GM21360 (cell line): ENCODE results near the gene GHITM.
"Not testable (repeated sequence)": the region's sequence is repeated elsewhere in the genome, so short reads cannot be mapped to it uniquely, and the experiment has no call there.

Experiments used
- ATAC-seq: cut with Tn5 transposase; IDR thresholded peaks from one replicate; pipeline ENCODE4 v1.9.1; 2021; ENCODE audit warnings: mild to moderate bottlenecking, moderate library complexity; ENCODE audit not compliant: unreplicated experiment

Gene GHITM, protein sequence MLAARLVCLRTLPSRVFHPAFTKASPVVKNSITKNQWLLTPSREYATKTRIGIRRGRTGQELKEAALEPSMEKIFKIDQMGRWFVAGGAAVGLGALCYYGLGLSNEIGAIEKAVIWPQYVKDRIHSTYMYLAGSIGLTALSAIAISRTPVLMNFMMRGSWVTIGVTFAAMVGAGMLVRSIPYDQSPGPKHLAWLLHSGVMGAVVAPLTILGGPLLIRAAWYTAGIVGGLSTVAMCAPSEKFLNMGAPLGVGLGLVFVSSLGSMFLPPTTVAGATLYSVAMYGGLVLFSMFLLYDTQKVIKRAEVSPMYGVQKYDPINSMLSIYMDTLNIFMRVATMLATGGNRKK

GRCh38 chr10:84139126-84140035 lies at the start of gene GHITM:
TSS of gene GHITM (plus strand) at chr10:84139509. CDS start at chr10:84141501, 1,992 bp downstream.
- ATAC-seq = peak; percentile 99

DNA sequence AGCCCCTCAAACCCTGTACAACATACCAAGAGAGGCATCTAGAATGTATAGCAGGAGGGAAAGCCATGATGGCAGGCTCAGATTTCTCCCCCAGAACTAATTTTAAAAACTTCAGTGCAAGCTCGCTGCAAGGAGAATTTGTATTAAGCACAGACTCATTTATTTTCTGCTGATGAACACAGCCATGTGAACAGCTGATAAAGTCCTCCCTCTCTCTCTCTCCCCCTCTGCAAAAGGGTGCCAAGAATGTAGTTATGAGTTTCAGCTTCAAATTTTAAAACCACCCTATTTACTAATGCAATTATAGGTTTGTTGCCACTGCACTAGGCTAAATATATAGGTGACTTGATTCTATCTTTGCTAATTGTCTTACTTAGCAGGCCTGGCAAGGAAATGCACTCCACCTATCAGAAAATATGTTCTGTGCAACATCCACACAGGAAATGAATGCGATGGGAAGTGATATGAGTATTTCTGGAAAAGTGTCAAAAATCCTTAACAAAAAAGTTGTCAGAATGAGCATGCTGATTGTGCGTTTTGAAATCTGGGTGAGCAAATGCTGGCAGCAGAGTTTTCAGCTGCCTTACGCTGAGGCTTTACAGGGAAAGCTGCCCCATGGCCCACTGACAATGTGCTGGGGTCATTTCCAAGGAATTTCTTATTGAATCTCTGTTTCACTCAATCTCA lies 43.4 kb upstream of the GHITM start:
- no peak for ATAC-seq

DNA sequence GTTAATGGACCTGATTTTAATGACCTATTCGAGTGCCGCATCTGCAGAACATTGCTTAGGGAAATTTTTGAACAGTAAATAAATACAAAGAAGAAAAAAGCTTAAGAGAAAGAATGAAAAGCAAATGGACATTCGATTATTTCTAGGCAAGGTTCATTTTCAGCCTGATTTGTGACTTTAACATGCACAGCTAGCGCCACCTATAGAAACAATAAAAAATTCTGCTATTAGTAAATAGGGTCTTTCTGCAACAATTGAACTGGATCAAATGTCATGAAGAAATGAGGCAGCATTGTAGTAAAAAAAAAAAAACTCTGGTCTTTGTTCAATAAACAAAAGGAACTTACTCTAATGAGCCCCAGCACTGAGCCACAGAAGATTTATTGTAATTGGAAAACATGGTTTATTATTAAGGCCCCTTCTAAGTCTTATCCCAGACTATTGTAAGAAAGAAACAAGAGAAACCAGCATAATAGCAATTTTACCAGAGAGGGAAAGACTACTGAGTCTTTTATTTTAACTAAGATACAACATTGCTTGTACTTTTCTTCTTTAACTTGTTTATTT lies 41.4 kb upstream of the GHITM start:
- ATAC-seq = no peak

GRCh38 chr10:84098667-84099066 lies 40.6 kb upstream of the GHITM start:
- no peak for ATAC-seq

DNA sequence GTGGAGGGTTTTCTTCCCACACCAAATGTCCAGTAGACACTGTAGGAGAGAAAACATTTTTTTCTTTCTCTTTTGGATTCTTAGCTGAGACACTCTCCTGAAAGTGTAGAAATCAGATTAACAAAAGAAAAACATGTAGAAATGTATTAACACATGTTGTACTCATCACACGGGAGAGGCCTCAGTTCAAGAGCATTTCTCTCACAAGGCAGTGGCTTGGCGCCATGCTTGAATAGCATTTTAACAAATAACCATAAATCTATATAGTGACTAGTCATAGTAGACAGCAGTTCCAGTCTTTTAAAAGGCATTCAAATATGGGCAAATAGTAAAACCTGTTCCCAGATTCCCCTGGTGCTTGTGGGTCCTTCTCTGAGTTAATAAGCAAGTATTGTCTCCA lies 38.3 kb upstream of the GHITM start:
- ATAC-seq = no peak

DNA sequence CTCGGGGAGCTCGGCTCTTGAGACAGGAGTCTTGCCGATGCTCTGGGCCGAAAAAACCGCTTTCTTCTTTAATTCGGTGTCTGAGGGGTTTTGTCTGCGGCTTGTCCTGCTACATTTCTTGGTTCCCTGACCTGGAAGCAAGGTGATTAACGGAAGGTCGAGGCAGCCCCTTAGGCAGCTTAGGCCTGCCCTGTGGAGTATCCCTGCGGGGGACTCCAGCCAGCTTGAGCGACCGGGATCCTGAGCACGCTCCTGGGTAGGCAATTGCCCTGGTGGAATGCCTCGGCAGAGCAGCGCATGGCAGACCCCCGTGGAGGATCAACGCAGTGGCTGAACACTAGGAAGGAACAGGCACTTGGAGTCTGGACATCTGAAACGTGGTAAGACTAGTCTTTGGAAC lies 30.5 kb upstream of the GHITM start:
- ATAC-seq = no peak

DNA sequence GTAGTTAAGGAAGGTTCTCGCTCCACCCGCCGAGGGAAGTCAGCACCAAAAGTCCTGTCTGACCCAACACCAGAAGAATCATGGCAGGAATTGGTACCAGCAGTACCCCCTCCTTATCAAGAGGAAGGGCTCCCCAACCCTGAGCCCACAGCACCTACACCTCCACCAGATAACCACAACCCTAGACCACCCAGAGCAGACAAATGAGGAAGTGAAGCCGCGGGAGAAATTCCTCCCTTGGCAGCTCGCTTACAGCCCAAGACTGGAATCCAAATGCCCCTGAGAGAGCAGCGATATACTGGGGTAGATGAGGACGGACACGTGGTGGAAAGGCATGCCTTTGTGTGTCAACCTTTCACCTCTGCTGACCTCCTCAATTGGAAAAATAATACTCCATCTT lies 29.5 kb upstream of the GHITM start:
- ATAC-seq = not testable (repeated sequence)

- ATAC-seq = not testable (repeated sequence)
These were observed 25.8 kb upstream of the GHITM start for GRCh38 chr10:84113468-84113867.

- no peak for ATAC-seq
These were observed 25.1 kb upstream of the GHITM start for GRCh38 chr10:84114088-84114667.

GRCh38 chr10:84117204-84117603 lies 22.1 kb upstream of the GHITM start:
- ATAC-seq = not testable (repeated sequence)

GRCh38 chr10:84117686-84118394 lies 21.5 kb upstream of the GHITM start:
- no peak for ATAC-seq

GRCh38 chr10:84118395-84119006 lies 20.8 kb upstream of the GHITM start:
- ATAC-seq = no peak

- ATAC-seq = no peak
These were observed 15.9 kb upstream of the GHITM start for GRCh38 chr10:84123362-84123761.

DNA sequence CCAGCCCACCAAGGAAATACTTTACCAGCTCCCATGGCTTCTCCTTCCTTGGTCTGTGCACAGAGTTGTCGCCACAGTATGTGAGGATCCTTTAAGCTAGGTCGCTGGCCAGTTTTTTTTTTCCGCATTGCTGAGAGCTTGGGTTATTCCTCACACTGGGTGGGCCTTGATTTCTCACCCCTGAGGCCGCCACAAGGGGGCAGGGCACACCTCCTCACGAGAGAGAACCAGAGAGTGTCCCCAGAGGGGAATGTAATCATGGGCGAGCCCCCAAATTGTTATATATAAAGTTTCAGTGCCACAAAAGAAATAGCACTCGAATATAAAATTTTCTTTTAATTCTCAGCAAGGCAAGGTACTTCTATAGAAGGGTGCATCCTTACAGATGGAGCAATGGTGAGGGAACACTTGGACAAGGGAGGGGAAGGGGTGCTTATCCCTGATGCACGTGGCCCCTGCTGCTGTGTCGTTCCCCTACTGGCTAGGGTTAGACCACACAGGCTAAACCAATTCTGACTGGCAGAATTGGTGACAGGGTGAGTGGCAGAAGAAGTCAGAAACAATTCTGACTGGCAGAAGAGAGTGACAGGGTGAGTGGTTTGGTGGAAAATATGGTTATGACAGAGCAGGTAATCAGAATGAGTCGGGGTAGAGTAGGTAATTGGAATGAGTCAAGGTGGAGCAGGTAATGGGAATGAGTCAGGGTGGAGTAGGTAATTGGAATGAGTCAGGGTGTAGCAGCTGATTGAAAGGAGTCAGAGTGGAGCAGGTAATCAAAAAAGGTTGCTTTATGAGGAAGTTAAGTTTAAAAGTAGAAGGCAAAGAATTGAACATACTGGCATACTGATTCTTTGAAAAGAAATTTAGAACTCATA lies 13.2 kb upstream of the GHITM start:
- not testable (repeated sequence) for ATAC-seq

DNA sequence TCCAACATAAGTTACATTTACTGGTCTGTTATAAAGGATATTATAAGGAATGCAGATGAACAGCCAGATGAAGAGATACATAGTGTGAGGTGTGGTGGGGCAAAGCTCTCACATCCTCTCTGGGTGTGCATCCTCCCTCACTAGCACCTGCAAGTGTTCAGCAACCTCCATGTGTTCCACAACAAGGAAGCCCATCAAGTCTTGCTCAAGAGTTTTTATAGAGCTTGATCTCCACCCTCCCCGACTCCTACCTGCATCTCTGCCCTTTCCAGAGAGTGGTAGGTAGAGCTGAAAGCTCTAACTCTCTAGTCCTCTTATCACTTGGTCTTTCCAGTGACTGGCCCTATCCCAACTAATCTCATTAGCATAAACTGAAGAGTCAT lies 12.5 kb upstream of the GHITM start:
- ATAC-seq = no peak

DNA sequence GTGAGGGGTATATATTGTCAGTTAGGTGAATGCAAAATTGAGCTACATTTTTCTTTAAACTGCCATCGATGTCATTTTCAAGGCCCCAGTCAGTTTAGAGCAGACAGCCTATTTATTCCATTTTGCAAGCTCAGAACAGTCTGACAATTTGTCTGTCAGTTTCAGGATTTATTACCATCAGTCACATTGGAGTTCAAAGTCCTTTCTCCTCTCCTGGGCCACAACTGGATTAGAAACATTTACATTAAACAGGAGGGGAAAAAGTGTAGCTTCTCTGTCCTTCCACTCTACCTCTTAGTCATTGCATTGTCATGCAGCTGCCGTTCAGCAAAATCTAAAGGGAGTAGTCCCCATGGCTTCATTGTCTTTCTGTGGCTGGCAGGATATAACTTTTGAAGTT lies 3.5 kb upstream of the GHITM start:
- no peak for ATAC-seq

DNA sequence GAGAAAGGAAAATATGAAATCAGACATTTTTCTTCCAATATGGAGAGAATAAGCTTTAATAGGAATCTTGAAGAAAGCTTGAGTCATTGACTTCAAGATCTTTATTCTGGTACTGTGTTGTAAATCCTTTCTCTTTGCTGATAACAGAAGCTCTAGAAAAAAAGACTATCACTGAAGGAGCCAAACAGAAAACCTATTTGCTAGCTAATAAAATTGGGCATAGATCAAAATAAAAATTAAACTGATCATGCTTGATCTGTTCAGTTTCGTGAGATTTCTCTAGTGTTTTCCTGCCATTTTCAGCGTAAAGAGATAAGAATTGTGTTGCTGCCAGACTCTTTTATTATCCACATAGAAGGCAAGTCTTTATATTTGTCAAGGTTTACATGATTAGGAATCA lies 1.5 kb upstream of the GHITM start:
- ATAC-seq = no peak

GRCh38 chr10:84138478-84139125 lies 707 bp upstream of the GHITM start:
- ATAC-seq = no peak
